Rectal smooth muscle tissue (tissue), 1 donor: ENCODE data around the gene ARHGEF1.
"Not testable (repeated sequence)": the region's sequence is repeated elsewhere in the genome, so short reads cannot be mapped to it uniquely, and the experiment has no call there.

Experiments
- H3K27ac ChIP-seq: one replicate; pipeline ENCODE4 v1.7.0; 2013; ENCODE audit warnings: low read depth, low read length, inconsistent platforms
- H3K27me3 ChIP-seq: one replicate; pipeline ENCODE4 v1.7.0; 2013; ENCODE audit warnings: low read length; ENCODE audit not compliant: control insufficient read depth, insufficient read depth
- H3K36me3 ChIP-seq: one replicate; pipeline ENCODE4 v1.7.0; 2013; ENCODE audit warnings: low read length; ENCODE audit not compliant: control insufficient read depth, insufficient read depth
- H3K4me1 ChIP-seq: one replicate; pipeline ENCODE4 v1.7.0; 2013; ENCODE audit warnings: low read length; ENCODE audit not compliant: control insufficient read depth, insufficient read depth
- H3K4me3 ChIP-seq: one replicate; pipeline ENCODE4 v1.7.0; 2013; ENCODE audit warnings: low read length
- H3K9ac ChIP-seq: one replicate; pipeline ENCODE4 v1.7.0; 2013; ENCODE audit warnings: low read length

The ARHGEF1 gene

DNA sequence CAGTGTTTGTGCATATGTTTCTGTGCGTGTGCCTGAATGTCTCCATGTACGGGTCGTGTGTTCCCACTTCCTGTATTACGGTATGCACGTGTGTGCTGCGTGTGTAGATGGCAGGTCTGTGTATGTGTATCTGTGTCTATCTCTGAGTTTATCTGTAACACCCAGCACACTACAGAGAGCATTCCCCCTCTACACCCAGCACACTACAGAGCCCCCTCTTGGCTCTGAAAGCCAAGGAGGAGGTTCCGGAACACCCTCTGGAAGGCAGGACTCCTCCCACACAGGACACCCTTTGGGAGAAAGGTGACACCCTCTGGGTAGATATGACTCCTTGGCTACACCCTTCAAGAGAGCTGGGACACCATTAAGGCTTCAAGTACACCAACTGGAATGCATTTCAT is 47.3 kb downstream of the ARHGEF1 start:
- no peak overlapping the region for H3K4me3 ChIP-seq
- no peak overlapping the region for H3K27ac ChIP-seq
- peaks cover 34% of the 10 kb centered on the region for H3K27me3 ChIP-seq
- H3K36me3 ChIP-seq: no peaks in the 10 kb centered on the region
- H3K4me1 ChIP-seq: no peaks in the 10 kb centered on the region
- no peak overlapping the region for H3K9ac ChIP-seq

DNA sequence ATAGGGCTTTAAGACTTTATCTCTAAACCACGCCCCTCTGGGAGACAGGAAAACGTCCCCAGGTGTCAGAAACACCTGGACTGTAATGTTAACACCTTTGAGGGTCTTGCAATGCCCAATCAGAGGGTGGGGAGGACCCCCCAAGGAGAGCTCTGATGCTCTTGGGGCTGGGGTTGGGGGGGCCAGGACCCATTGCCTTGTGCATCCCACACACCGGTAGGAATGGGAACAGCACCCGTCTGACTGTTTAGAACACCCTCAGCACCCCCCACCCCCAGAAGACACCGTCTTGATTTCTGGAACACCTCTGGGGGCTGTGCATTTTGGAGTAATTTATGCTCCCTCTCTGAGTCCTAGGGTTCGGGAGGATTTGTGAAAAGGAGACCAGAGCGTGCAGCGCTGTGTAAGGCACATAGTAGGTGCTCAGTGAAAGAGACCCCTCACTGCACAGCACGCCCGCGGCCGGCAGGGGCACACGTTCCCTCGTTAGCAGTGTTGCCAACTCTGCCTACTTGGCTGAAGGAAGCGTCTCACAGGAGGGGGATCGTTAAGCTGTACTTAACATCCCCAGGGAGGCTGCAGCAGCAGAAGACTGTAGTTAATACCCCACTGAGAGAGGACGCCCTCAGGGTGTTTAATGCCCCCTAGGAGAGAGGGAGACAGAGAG is 48.1 kb downstream of the ARHGEF1 start:
- Histone ChIP-seq H3K4me1 (no peaks in the 10 kb centered on the region), H3K4me3 (no peak overlapping the region), H3K27me3 (peaks cover 29% of the 10 kb centered on the region), H3K36me3 (no peaks in the 10 kb centered on the region), H3K27ac (no peak overlapping the region), H3K9ac (no peak overlapping the region)

DNA sequence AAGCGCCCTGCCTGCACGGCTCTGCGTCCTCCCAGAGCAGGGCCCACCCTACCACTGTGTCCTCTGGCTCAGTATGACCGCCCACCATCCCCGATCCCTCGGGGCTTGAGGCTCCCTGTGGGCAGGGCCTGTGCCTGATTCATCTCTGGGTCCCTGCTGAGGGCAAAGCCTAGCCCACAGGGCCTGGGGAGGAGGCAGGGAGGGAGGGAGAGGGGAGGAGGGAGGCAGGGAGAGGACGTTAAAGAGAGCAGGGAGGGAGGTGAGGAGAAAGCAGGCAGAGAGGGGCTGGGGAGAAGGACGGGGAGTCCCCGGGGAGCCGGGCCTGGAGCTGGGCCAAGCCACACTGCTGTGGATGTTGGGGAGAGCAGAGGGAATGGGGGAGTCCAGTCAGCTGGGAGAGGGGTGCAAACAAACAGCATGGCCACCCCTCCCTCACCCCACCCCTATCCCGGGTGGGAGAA is 49.3 kb downstream of the ARHGEF1 start:
- Histone ChIP-seq H3K36me3 (no peaks in the 10 kb centered on the region), H3K27ac (no peak overlapping the region), H3K27me3 (peaks cover 25% of the 10 kb centered on the region), H3K4me1 (no peaks in the 10 kb centered on the region), H3K9ac (no peak overlapping the region), H3K4me3 (no peak overlapping the region)

DNA sequence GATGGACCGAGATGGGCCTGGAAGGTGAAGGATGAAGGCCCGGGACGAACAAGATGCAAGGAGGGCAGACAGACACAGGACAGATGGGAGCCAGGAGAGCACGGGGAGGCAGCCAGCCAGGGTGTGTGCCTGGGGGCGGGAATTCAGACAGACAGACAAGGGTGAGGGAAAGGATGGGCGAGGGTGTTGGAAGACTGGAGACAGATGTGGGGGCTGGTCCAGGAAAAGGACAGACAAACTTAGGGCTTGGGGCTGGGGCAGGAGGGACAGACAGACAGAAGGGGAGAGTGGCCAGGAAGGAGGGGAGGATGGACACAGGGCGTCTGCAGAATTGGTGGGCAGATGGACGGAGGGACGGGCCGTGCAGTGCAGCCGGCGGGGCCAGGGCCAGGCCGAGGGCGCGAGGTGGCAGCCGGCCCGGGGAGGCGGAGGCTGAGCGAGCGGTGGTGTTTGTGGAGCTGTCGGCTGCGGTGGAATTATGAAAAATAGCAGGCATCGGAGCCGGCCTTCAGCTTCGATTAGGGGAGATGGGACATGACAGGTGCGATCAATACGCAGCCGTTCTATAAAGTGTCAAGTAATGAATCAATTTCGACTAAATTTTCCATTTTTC is 49.8 kb downstream of the ARHGEF1 start:
- Histone ChIP-seq H3K4me1 (no peaks in the 10 kb centered on the region), H3K9ac (no peak overlapping the region), H3K27me3 (peaks cover 25% of the 10 kb centered on the region), H3K27ac (no peak overlapping the region), H3K4me3 (no peak overlapping the region), H3K36me3 (no peaks in the 10 kb centered on the region)

DNA sequence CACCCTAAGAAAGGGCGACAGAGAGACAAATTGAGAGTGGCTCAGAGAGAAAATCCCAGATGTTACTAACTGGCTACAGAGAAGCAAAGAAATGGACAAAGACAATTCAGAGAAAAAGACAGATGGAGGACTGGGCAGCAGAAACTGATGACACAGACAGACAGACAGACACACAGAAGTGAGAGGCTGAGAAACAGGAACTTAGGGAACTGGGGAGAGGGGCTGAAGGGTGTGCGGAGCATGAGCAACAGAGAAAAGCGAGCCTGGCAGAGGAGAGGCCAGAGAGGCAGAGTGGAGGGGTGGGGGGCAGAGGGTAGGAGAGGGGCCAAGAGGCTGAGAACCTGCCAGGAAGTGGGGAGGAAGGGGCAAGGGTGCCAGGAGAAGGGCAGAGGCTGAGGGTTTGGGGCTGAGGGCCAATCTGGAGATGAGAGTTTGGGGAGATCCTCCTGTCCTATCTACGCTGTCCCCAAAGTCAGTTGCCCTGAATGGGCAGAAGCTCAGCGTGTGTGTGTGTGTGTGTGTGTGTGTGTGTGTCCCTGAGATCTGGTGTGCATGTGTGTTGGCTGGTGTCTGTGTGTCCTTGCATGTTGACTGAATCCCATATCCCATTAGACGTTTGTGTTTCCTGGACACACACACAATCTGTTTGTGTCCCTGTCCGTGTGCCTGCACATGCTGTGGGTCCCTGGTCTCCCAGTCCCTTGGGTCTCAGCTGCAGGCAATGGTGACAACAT is 50.9 kb downstream of the ARHGEF1 start:
- H3K4me1 ChIP-seq: no peaks in the 10 kb centered on the region

DNA sequence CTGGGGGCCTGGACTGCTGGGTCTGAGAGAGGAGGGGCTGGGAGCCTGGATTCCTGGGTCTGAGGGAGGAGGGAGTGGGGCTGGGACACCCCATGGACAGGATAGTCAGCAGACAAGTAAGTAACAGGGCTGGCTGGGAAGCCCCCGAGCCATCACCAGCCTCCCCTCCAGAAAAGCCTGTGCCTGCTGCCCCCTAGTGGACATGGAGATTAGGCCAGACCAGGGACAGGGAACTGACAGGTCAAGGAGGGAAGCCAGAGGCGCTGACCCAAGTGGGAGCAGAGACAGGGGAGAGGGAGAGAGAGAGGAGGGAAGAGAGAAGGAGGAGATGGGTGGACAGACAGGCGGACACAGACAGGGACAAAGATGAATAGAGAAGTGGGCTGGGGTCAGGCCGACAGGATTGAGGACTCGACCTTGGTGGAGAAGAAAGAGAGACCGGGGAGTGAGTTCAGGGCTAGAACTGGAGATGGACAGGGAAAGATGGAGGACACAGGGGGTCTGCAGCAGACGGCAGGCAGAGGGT is 51.9 kb downstream of the ARHGEF1 start:
- Histone ChIP-seq H3K36me3 (no peaks in the 10 kb centered on the region), H3K4me3 (no peak overlapping the region), H3K27me3 (peaks cover 16% of the 10 kb centered on the region), H3K27ac (no peak overlapping the region), H3K4me1 (no peaks in the 10 kb centered on the region), H3K9ac (no peak overlapping the region)

More for the DNA sequence above, 50.9 kb downstream of the ARHGEF1 start:
- Histone ChIP-seq H3K27me3 (peaks cover 23% of the 10 kb centered on the region), H3K4me3 (no peak overlapping the region), H3K36me3 (no peaks in the 10 kb centered on the region), H3K9ac (no peak overlapping the region), H3K27ac (no peak overlapping the region)

DNA sequence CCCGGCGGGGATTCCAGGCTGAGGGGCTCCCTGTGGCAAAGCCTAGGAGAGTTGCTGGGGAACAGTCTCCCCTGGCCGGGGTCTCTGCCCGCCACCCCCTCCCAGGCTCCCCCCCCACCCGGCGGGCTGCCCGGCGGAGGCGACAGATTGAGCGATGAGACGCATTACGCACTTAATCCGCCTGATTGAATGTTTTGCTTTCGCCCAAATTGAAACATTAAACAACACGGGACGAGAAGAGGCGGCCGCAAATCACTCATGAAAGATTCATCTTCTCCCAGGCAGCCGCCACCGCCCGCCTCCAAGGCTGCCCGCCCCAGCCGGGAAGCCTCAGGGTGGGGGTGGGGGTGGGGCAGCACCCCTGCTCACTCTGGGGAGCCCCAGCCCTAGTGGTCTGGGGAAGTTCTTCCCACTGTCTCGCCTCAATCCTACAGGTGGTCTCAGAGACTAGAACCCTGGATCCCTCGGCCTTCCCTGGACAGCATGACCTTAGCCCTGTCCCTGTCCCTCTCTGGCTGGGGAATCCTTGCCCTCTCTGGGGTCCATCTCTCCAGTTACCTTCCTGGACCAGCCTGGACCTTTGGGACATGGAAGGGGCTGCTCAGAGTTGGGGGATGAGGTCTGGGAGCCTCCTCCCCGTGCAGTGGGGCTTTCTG is 52.9 kb downstream of the ARHGEF1 start:
- H3K27ac ChIP-seq: no peak overlapping the region
- no peak overlapping the region for H3K9ac ChIP-seq
- no peaks in the 10 kb centered on the region for H3K4me1 ChIP-seq
- peaks cover 12% of the 10 kb centered on the region for H3K27me3 ChIP-seq
- no peak overlapping the region for H3K4me3 ChIP-seq
- H3K36me3 ChIP-seq: no peaks in the 10 kb centered on the region

DNA sequence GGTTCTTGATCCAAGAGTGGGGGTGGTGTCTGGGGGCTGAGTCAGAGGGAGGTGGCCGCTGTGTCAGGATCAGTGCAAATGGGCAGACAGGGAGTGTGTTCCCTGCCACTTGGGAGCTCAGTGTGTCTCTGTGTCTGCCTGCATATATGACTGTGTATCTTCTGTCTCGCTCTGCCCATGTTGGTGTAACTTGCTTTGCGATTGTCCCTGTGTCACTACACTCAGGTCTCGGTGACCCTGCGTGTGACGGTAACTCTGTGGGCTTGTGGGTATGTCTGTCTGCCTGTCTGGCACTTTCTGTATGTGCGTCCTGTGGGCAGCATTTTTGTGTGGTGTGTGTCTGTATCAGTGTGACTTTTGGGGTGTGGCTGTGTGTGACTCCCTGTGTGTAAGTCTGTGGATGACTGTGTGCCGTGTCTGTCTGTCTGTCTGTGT is 53.4 kb downstream of the ARHGEF1 start:
- peaks cover 13% of the 10 kb centered on the region for H3K27me3 ChIP-seq
- no peak overlapping the region for H3K4me3 ChIP-seq
- no peak overlapping the region for H3K27ac ChIP-seq
- no peaks in the 10 kb centered on the region for H3K36me3 ChIP-seq
- no peaks in the 10 kb centered on the region for H3K4me1 ChIP-seq
- H3K9ac ChIP-seq: no peak overlapping the region

DNA sequence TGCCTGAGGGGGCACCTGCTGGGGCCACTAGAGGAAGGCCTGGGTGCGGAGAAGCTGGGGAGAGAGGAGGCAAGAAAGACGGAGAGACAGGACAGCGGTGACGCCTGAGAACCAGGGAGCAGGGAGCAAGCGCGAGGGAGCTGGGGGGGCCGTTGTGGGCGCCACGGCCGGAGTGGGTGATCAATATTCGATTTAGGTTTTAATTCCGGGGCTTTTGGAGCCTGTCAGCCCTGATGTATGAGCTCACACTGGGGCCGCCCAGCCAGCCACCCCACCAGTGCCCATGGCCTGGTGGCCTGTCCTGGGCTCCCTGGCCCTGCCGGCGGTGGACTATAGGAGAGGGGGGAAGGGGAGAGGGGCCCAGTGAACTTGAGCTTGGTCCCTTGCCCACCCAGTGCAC is 54.0 kb downstream of the ARHGEF1 start:
- H3K27me3 ChIP-seq: peaks cover 13% of the 10 kb centered on the region
- H3K4me1 ChIP-seq: no peaks in the 10 kb centered on the region
- no peaks in the 10 kb centered on the region for H3K36me3 ChIP-seq
- no peak overlapping the region for H3K9ac ChIP-seq
- no peak overlapping the region for H3K27ac ChIP-seq
- H3K4me3 ChIP-seq: no peak overlapping the region

DNA sequence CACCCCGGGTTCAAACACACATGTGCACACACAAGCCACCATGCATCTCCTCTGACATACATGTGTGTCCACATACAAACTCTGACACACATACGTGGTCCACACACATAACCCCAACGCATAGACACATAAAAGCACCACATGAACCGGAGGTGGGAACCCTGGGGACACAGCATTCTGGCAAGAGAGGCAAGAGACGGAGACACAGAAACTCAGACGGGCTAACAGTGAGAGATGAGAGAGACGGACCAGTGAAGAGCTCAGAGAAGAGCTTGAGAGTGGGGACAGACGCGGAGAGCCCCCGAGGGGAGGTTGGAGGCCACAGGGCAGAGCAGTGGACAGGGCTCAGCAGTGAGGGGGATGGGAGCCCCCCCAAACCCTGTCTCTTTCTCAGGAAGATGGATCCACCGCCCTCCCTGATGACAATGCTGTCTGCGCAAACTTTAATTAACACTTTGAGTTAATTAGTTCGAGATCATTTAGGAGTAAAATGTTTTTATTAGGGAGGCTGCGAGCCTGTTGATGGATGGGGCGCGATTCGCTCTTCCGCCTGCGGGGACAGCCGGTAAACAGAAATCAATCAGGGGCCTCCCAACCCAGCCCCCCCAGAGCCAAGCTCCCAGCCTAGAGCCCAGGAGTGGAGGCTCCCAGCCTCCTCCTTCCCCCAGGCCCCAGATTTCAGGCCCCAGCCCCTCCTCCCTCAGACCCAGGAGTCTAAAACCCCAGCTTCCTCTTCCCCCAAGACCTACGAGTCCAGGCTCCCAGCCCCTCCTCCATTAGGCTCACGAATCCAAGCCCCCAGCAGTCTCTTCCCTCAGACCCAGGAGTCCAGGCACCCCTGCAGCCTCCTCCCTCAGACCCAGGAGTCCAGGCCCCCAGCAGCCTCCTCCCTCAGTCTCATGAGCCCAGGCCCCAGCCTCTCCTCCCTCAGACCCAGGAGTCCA is 54.8 kb downstream of the ARHGEF1 start:
- no peaks in the 10 kb centered on the region for H3K4me1 ChIP-seq
- H3K36me3 ChIP-seq: no peaks in the 10 kb centered on the region
- H3K9ac ChIP-seq: no peak overlapping the region
- H3K4me3 ChIP-seq: no peak overlapping the region
- no peak overlapping the region for H3K27ac ChIP-seq
- H3K27me3 ChIP-seq: peaks cover 9% of the 10 kb centered on the region

DNA sequence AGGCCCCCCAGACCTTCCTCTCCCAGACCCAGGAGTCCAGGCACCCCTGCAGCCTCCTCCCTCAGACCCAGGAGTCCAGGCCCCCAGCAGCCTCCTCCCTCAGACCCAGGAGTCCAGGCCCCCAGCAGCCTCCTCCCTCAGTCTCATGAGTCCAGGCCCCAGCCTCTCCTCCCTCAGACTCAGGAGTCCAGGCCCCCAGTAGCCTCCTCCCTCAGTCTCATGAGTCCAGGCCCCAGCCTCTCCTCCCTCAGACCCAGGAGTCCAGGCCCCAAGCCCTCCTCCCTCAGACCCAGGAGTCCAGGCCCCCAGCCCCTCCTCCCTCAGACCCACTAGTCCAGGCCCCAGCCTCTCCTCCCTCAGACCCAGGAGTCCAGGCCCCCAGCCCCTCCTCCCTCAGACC is 56.2 kb downstream of the ARHGEF1 start:
- H3K36me3 ChIP-seq, H3K9ac ChIP-seq, H3K4me1 ChIP-seq, H3K27ac ChIP-seq, H3K27me3 ChIP-seq, H3K4me3 ChIP-seq: not testable (repeated sequence)
